ENCODE data around the gene NTRK2. TPM values are rescaled to one million over a fixed set of nuclear protein-coding genes. Genes with fewer than 3 reads are reported as not detected.

Gene NTRK2
- total and polyA plus RNA-seq, 3 donors from 2014 or later = 5.3 to 10.8 (median 5.6) TPM

GRCh38 chr9:84838879-84839278 lies 169.3 kb downstream of the NTRK2 start:
- no peak overlapping the region for H3K27ac ChIP-seq
- intact Hi-C loops (cut with DNase I; ENCODE audit: low total_unique reads) = no loop called here
- H3K4me1 ChIP-seq = no peaks in the 10 kb centered on the region
- H3K36me3 ChIP-seq (ENCODE audit: low read depth, missing control alignments) = no peaks in the 10 kb centered on the region
- H3K4me3 ChIP-seq = no peak overlapping the region
- TF ChIP-seq POLR2A (IDR thresholded peaks at IDR 0.05) = no peak
- no peak for TF ChIP-seq CTCF (IDR thresholded peaks at IDR 0.05)
- no peaks in the 10 kb centered on the region for H3K9me3 ChIP-seq
- DNase-seq = no peak
- H3K27me3 ChIP-seq = no peaks in the 10 kb centered on the region
- 38 to 61% methylated on average over 1 of the region's 1 CpG for WGBS, 2 donors

GRCh38 chr9:84839541-84839940 lies 170.0 kb downstream of the NTRK2 start:
- DNase-seq = no peak
- no peak for TF ChIP-seq CTCF (IDR thresholded peaks at IDR 0.05)
- TF ChIP-seq POLR2A (IDR thresholded peaks at IDR 0.05) = no peak
- WGBS, 2 donors = 52 to 60% methylated on average over 9 of the region's 9 CpGs
- no peaks in the 10 kb centered on the region for H3K9me3 ChIP-seq
- intact Hi-C loops (cut with DNase I; ENCODE audit: low total_unique reads) = no loop called here
- H3K27ac ChIP-seq = no peak overlapping the region
- H3K4me1 ChIP-seq = no peaks in the 10 kb centered on the region
- H3K4me3 ChIP-seq = no peak overlapping the region
- H3K27me3 ChIP-seq = no peaks in the 10 kb centered on the region
- H3K36me3 ChIP-seq (ENCODE audit: low read depth, missing control alignments) = no peaks in the 10 kb centered on the region

GRCh38 chr9:84841931-84842330 lies 172.4 kb downstream of the NTRK2 start:
- intact Hi-C loops (cut with DNase I; ENCODE audit: low total_unique reads) = no loop called here
- Histone ChIP-seq H3K4me3 (no peak overlapping the region), H3K27ac (no peak overlapping the region), H3K36me3 (ENCODE audit: low read depth, missing control alignments) (no peaks in the 10 kb centered on the region), H3K4me1 (no peaks in the 10 kb centered on the region), H3K27me3 (no peaks in the 10 kb centered on the region), H3K9me3 (no peaks in the 10 kb centered on the region)
- DNase-seq = no peak
- no peak for TF ChIP-seq CTCF (IDR thresholded peaks at IDR 0.05)
- no peak for TF ChIP-seq POLR2A (IDR thresholded peaks at IDR 0.05)
- 85 to 92% methylated on average over 5 of the region's 5 CpGs for WGBS, 2 donors

- no peaks in the 10 kb centered on the region for H3K36me3 ChIP-seq (ENCODE audit: low read depth, missing control alignments)
- H3K4me3 ChIP-seq = no peak overlapping the region
- no peak overlapping the region for H3K27ac ChIP-seq
- DNase-seq = no peak
- no peaks in the 10 kb centered on the region for H3K4me1 ChIP-seq
- H3K27me3 ChIP-seq = no peaks in the 10 kb centered on the region
- 80 to 82% methylated on average over 5 of the region's 5 CpGs for WGBS, 2 donors
- TF ChIP-seq CTCF (IDR thresholded peaks at IDR 0.05) (no peak), POLR2A (IDR thresholded peaks at IDR 0.05) (no peak)
- intact Hi-C loops (cut with DNase I; ENCODE audit: low total_unique reads) = no loop called here
- H3K9me3 ChIP-seq = no peaks in the 10 kb centered on the region
Observed at GRCh38 chr9:84843175-84843824, 173.8 kb downstream of the NTRK2 start.
